ENCODE data around the gene VPS50. TPM values are rescaled to one million over a fixed set of nuclear protein-coding genes. Genes with fewer than 3 reads are reported as not detected.

The VPS50 gene
- total RNA-seq, 4 donors from 2014 or later = 17.2 to 52.2 (median 34.3) TPM

DNA sequence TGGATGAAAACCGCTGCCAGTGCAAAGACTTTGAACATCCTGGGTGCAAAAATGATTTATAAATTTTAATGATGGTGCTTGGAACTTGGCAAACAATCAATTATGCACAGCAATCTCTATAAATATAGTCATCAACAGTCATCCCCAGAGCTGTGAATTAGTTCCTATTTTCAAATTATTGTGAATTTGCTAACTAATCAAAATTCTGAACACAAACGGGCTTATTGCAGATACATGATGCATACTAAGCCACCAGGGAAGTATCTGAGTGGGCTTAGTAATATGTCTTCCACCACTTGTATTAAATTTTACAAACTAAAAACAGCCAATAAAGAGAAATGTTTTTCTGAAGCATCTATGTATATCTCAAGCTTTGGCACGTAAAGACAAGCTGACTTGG, 177.2 kb downstream of the VPS50 start:
- no peaks in the 10 kb centered on the region for H3K27me3 ChIP-seq
- no peak for TF ChIP-seq POLR2A (IDR thresholded peaks at IDR 0.05)
- TF ChIP-seq, protein P1, sequence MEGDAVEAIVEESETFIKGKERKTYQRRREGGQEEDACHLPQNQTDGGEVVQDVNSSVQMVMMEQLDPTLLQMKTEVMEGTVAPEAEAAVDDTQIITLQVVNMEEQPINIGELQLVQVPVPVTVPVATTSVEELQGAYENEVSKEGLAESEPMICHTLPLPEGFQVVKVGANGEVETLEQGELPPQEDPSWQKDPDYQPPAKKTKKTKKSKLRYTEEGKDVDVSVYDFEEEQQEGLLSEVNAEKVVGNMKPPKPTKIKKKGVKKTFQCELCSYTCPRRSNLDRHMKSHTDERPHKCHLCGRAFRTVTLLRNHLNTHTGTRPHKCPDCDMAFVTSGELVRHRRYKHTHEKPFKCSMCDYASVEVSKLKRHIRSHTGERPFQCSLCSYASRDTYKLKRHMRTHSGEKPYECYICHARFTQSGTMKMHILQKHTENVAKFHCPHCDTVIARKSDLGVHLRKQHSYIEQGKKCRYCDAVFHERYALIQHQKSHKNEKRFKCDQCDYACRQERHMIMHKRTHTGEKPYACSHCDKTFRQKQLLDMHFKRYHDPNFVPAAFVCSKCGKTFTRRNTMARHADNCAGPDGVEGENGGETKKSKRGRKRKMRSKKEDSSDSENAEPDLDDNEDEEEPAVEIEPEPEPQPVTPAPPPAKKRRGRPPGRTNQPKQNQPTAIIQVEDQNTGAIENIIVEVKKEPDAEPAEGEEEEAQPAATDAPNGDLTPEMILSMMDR (IDR thresholded peaks at IDR 0.05 in 4 of 5, conservative IDR thresholded peaks at IDR 0.05 in 1 of 5) = no peak
- in situ Hi-C loops (cut with MboI; ENCODE audit: low sequenced_read_pairs in 4 of 4) = no loop called here
- no peaks in the 10 kb centered on the region for H3K4me1 ChIP-seq
- no peak overlapping the region for H3K4me3 ChIP-seq
- no peak overlapping the region for H3K27ac ChIP-seq
- H3K9me3 ChIP-seq = no peaks in the 10 kb centered on the region
- no peaks in the 10 kb centered on the region for H3K36me3 ChIP-seq
- no peak for DNase-seq
- intact Hi-C loops (cut with DNase I; ENCODE audit: low total_unique reads) = no loop called here
- no peak for ATAC-seq

Other genes with a start within 250 kb of the VPS50 start
- 1 to 10 TPM in 3 of 4 donors, under 1 TPM in 1; 0.89 to 1.7 (median 1.5) TPM for gene SAMD9, start 114.4 kb upstream of the VPS50 start, total RNA-seq
- 1 to 10 TPM; 1.2 to 7.6 (median 2.1) TPM for gene SAMD9L, start 84.0 kb upstream of the VPS50 start, total RNA-seq
- not detected for gene HEPACAM2, start 5.9 kb upstream of the VPS50 start, total RNA-seq

Data from gastrocnemius medialis (tissue), 4 donors.